ENCODE data around the gene HAUS5. TPM values are rescaled to one million over a fixed set of nuclear protein-coding genes. Genes with fewer than 3 reads are reported as not detected.
"Not testable (repeated sequence)": the region's sequence is repeated elsewhere in the genome, so short reads cannot be mapped to it uniquely, and the experiment has no call there.

The HAUS5 gene
- total RNA-seq, 1 experiment from 2014 or later: 32.9 TPM

GRCh38 chr19:35650581-35650980 lies 38.0 kb downstream of the HAUS5 start:
- H3K36me3 Mint-ChIP-seq (ENCODE audit: insufficient read depth in 1 of 3, low read depth in 3 of 3): peaks cover 27 to 41% (median 35%) of the 10 kb centered on the region in 3 experiments
- H3K4me1 ChIP-seq (ENCODE audit: insufficient read depth, low read length): no peaks in the 10 kb centered on the region
- H3K23me2 ChIP-seq (ENCODE audit: insufficient read length, low read depth, low read length, poor library complexity, severe bottlenecking): peaks cover 7% of the 10 kb centered on the region
- no peak overlapping the region for H3K4me2 ChIP-seq (ENCODE audit: insufficient read depth, insufficient read length, low read length)
- no peak overlapping the region for H3K23ac ChIP-seq (ENCODE audit: insufficient read length, low read depth, low read length)
- peaks cover 7 to 10% of the 10 kb centered on the region in 2 experiments for H3K4me1 Mint-ChIP-seq
- H3K79me2 ChIP-seq (ENCODE audit: insufficient read depth, low read length): peaks cover 4% of the 10 kb centered on the region; the same call in 1 of the 2 replicates
- no CpG with 5 or more reads among the region's 9 CpGs for WGBS (ENCODE audit: extremely low coverage, insufficient read length, low lambda C conversion rate)
- 0 out of 5 replicates have a peak overlapping the region, but pooled peaks of 1 of the 2 experiments have one; percentile 2 for H3K4me3 Mint-ChIP-seq
- H3K9me3 Mint-ChIP-seq: no peaks in the 10 kb centered on the region; a peak in 1 of 5 replicates
- no peaks in the 10 kb centered on the region for H3K79me1 ChIP-seq (ENCODE audit: insufficient read depth, low read depth, low read length, poor library complexity, severe bottlenecking)
- H3K27me3 ChIP-seq (ENCODE audit: insufficient read depth, low read length): no peaks in the 10 kb centered on the region; the same call in 1 of the 2 replicates
- H3T11ph ChIP-seq (ENCODE audit: low read length): no peak overlapping the region
- no peak overlapping the region for H2BK20ac ChIP-seq (ENCODE audit: low read depth, low read length, poor library complexity, severe bottlenecking)
- H3K56ac ChIP-seq (ENCODE audit: insufficient read length, low read depth, low read length): no peak overlapping the region
- H2BK5ac ChIP-seq (ENCODE audit: insufficient read length, low read length): no peak overlapping the region
- no peak overlapping the region for H2AK5ac ChIP-seq (ENCODE audit: insufficient read length, low read length)
- H4K5ac ChIP-seq (ENCODE audit: insufficient read length, low read depth, low read length): no peak overlapping the region
- H3K27ac ChIP-seq (ENCODE audit: insufficient read length, low read depth, low read length): no peak overlapping the region
- H3K18ac ChIP-seq (ENCODE audit: insufficient read length, low read depth, low read length): no peak overlapping the region
- H3K9me3 ChIP-seq (ENCODE audit: control insufficient read depth, low read depth, low read length): no peaks in the 10 kb centered on the region
- no peak overlapping the region for H2BK12ac ChIP-seq (ENCODE audit: insufficient read length, low read depth, low read length)
- no peak overlapping the region for H4K91ac ChIP-seq (ENCODE audit: insufficient read length, low read depth, low read length)
- no peak for DNase-seq
- no peak overlapping the region for H4K8ac ChIP-seq (replicated peaks; ENCODE audit: insufficient read length, low read depth, low read length)
- peaks cover 14% of the 10 kb centered on the region for H3K27me3 Mint-ChIP-seq (ENCODE audit: low read depth)
- H3K27ac Mint-ChIP-seq: no peak overlapping the region
- no peak overlapping the region for H3K9ac ChIP-seq (ENCODE audit: extremely low read depth, insufficient read length, low read length)
- H3K14ac ChIP-seq (ENCODE audit: insufficient read depth, low read length): no peak overlapping the region
- no peak for TF ChIP-seq CTCF (conservative IDR thresholded peaks at IDR 0.05)
- H2BK15ac ChIP-seq (ENCODE audit: low read depth, low read length): no peak overlapping the region
- H2AFZ ChIP-seq (ENCODE audit: low read length): no peak overlapping the region
- no peak overlapping the region for H3K4ac ChIP-seq (ENCODE audit: low read depth, low read length)
- H4K20me1 ChIP-seq (ENCODE audit: control insufficient read depth, insufficient read depth, insufficient read length): no peaks in the 10 kb centered on the region
- no peak overlapping the region for H2BK120ac ChIP-seq (ENCODE audit: low read depth, low read length, poor library complexity, severe bottlenecking)

- not testable (repeated sequence) for H2BK20ac ChIP-seq (ENCODE audit: low read depth, low read length, poor library complexity, severe bottlenecking); H3K4me2 ChIP-seq (ENCODE audit: insufficient read depth, insufficient read length, low read length); H3K79me1 ChIP-seq (ENCODE audit: insufficient read depth, low read depth, low read length, poor library complexity, severe bottlenecking); H3T11ph ChIP-seq (ENCODE audit: low read length); H2BK12ac ChIP-seq (ENCODE audit: insufficient read length, low read depth, low read length); H3K27ac Mint-ChIP-seq; H3K4me1 ChIP-seq (ENCODE audit: insufficient read depth, low read length); H2AK5ac ChIP-seq (ENCODE audit: insufficient read length, low read length); H2BK120ac ChIP-seq (ENCODE audit: low read depth, low read length, poor library complexity, severe bottlenecking); H3K23me2 ChIP-seq (ENCODE audit: insufficient read length, low read depth, low read length, poor library complexity, severe bottlenecking); DNase-seq; H3K4me3 Mint-ChIP-seq; H3K27ac ChIP-seq (ENCODE audit: insufficient read length, low read depth, low read length); H3K4me1 Mint-ChIP-seq; H3K9ac ChIP-seq (ENCODE audit: extremely low read depth, insufficient read length, low read length); H2BK5ac ChIP-seq (ENCODE audit: insufficient read length, low read length); H3K27me3 Mint-ChIP-seq (ENCODE audit: low read depth); H2AFZ ChIP-seq (ENCODE audit: low read length); H3K23ac ChIP-seq (ENCODE audit: insufficient read length, low read depth, low read length); H4K5ac ChIP-seq (ENCODE audit: insufficient read length, low read depth, low read length); H3K9me3 Mint-ChIP-seq; H3K9me3 ChIP-seq (ENCODE audit: control insufficient read depth, low read depth, low read length); H4K91ac ChIP-seq (ENCODE audit: insufficient read length, low read depth, low read length); H3K18ac ChIP-seq (ENCODE audit: insufficient read length, low read depth, low read length); H3K56ac ChIP-seq (ENCODE audit: insufficient read length, low read depth, low read length); H3K79me2 ChIP-seq (ENCODE audit: insufficient read depth, low read length); H4K8ac ChIP-seq (replicated peaks; ENCODE audit: insufficient read length, low read depth, low read length); H2BK15ac ChIP-seq (ENCODE audit: low read depth, low read length); H3K4ac ChIP-seq (ENCODE audit: low read depth, low read length); H3K27me3 ChIP-seq (ENCODE audit: insufficient read depth, low read length); H4K20me1 ChIP-seq (ENCODE audit: control insufficient read depth, insufficient read depth, insufficient read length); H3K14ac ChIP-seq (ENCODE audit: insufficient read depth, low read length)
- peaks cover 54 to 81% (median 76%) of the 10 kb centered on the region in 3 experiments for H3K36me3 Mint-ChIP-seq (ENCODE audit: insufficient read depth in 1 of 3, low read depth in 3 of 3)
- no CpG with 5 or more reads among the region's 6 CpGs for WGBS (ENCODE audit: extremely low coverage, insufficient read length, low lambda C conversion rate)
Observed at GRCh38 chr19:35654828-35655227, 42.3 kb downstream of the HAUS5 start.

All from H9 (cell line).